ENCODE results near the gene DOK3. TPM values are rescaled to one million over a fixed set of nuclear protein-coding genes. Genes with fewer than 3 reads are reported as not detected.

Gene DOK3
- total RNA-seq, 1 experiment from 2014 or later, result 12.4 TPM

GRCh38 chr5:177524539-177524900 is 14.9 kb upstream of the DOK3 start:
- POLR2A ChIA-PET, result no interaction called here

DNA sequence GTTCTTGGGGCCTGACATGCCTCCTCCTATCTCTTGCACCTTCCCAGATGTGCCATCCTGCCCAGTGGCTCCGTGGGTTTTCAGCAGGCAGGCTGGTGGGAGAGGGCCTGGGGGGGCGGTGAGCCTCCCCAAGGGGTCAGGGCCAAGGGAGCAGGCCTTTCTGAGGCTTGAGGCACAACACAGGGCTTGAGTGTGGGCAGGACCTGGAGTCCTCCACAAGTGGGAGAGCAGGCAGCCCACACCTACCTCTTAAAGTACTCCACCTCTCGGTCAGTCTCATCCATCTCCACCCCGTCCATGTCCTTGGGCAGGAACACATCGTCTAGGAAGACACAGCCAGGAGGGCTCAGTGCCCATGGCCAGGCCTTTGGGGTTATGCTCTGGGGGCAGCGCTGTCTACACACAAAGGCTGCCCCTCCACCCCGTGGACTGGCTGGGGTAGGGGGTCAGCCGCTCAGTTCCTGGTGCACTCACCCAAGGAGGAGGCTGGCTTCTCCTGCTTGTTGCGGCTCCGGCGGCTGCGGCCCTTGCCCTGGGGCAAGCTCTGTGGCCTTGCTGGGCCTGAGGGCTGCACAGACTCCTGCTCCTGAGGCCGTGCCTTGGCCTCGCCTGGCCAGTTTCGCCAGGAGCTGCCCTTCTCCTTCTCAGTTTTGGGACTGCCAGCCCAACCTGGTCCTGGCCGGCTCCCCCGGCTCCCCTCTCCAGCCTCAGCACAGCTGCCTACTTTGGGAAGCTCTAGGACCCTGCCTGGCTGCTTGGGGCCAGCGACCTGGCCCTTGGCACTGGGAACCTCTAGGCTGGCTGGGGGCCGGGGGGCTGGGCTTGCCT is 14.3 kb upstream of the DOK3 start:
- Histone ChIP-seq H3K27me3 (ENCODE audit: control insufficient read depth, insufficient read depth, low read length) (no peaks in the 10 kb centered on the region), H3K36me3 (ENCODE audit: control insufficient read depth, insufficient read depth, low read length) (peaks cover 17% of the 10 kb centered on the region), H3K9me3 (ENCODE audit: control insufficient read depth, insufficient read depth, low read depth, low read length) (no peaks in the 10 kb centered on the region), H3K4me1 (ENCODE audit: control insufficient read depth, insufficient read depth, low read length) (peaks cover 9% of the 10 kb centered on the region), H3K27ac (ENCODE audit: low read length) (no peak overlapping the region), H3K4me3 (ENCODE audit: low read depth in 2 of 2, low read length in 2 of 2) (no peak overlapping the region)
- DNase-seq (ENCODE audit: low read depth, low spot score) (no peak), ATAC-seq (no peak)
- no peak for TF ChIP-seq CTCF (IDR thresholded peaks at IDR 0.05)
- no peak for TF ChIP-seq TCF7L2 (IDR thresholded peaks at IDR 0.05; ENCODE audit: low read depth, low read length)
- TF ChIP-seq POLR2AphosphoS5 (IDR thresholded peaks at IDR 0.05; ENCODE audit: low read depth, low read length), result no peak
- no peak for TF ChIP-seq REST (IDR thresholded peaks at IDR 0.05; ENCODE audit: insufficient read depth in 1 of 2, low read depth in 2 of 2, low read length in 1 of 2)
- TF ChIP-seq SIN3A (IDR thresholded peaks at IDR 0.05; ENCODE audit: borderline replicate concordance, insufficient read depth, low read depth, low read length), result no peak
- POLR2A ChIA-PET, result no interaction called here
- CTCF ChIA-PET, result interaction anchor here (0.7 kb wide), 1 partner anchor 15 kb away, joined by 4 read pairs; no protein-coding TSS in a partner anchor
- intact Hi-C loops (cut with micrococcal nuclease; ENCODE audit: unreplicated experiment), result no loop called here
- in situ Hi-C loops (cut with HindIII; ENCODE audit: low pct_unique_long_range_greater_than_20kb, low sequenced_read_pairs), result no loop called here
- no TSS peak for BruUV-seq (replicated peaks)

More at GRCh38 chr5:177524539-177524900, 14.9 kb upstream of the DOK3 start:
- Histone ChIP-seq H3K4me1 (ENCODE audit: control insufficient read depth, insufficient read depth, low read length) (peaks cover 3% of the 10 kb centered on the region), H3K36me3 (ENCODE audit: control insufficient read depth, insufficient read depth, low read length) (peaks cover 17% of the 10 kb centered on the region), H3K9me3 (ENCODE audit: control insufficient read depth, insufficient read depth, low read depth, low read length) (no peaks in the 10 kb centered on the region), H3K4me3 (ENCODE audit: low read depth in 2 of 2, low read length in 2 of 2) (no peak overlapping the region), H3K27me3 (ENCODE audit: control insufficient read depth, insufficient read depth, low read length) (no peaks in the 10 kb centered on the region), H3K27ac (ENCODE audit: low read length) (no peak overlapping the region)
- CTCF ChIA-PET, result no interaction called here
- intact Hi-C loops (cut with micrococcal nuclease; ENCODE audit: unreplicated experiment), result no loop called here
- no peak for ATAC-seq
- DNase-seq (ENCODE audit: low read depth, low spot score), result no peak
- in situ Hi-C loops (cut with HindIII; ENCODE audit: low pct_unique_long_range_greater_than_20kb, low sequenced_read_pairs), result no loop called here
- no peak for TF ChIP-seq POLR2AphosphoS5 (IDR thresholded peaks at IDR 0.05; ENCODE audit: low read depth, low read length)
- no peak for TF ChIP-seq TCF7L2 (IDR thresholded peaks at IDR 0.05; ENCODE audit: low read depth, low read length)
- no peak for TF ChIP-seq REST (IDR thresholded peaks at IDR 0.05; ENCODE audit: insufficient read depth in 1 of 2, low read depth in 2 of 2, low read length in 1 of 2)
- no peak for TF ChIP-seq SIN3A (IDR thresholded peaks at IDR 0.05; ENCODE audit: borderline replicate concordance, insufficient read depth, low read depth, low read length)
- TF ChIP-seq CTCF (IDR thresholded peaks at IDR 0.05), result no peak
- no TSS peak for BruUV-seq (replicated peaks)
